Right ventricle myocardium inferior (tissue), 1 donor: ENCODE measurements around the gene OXCT1. TPM values are rescaled to one million over a fixed set of nuclear protein-coding genes. Genes with fewer than 3 reads are reported as not detected.
"Not testable (repeated sequence)": the region's sequence is repeated elsewhere in the genome, so short reads cannot be mapped to it uniquely, and the experiment has no call there.

Experiments used
- ATAC-seq: fragments of 200-7000 bp; cut with Tn5 transposase; one replicate; pipeline ENCODE4 v1.9.1; 2020; ENCODE audit warnings: mild to moderate bottlenecking, moderate library complexity
- DNase-seq: peaks from one replicate; pipeline ENCODE4 v3.0.0; 2021; ENCODE audit errors: missing footprints
- intact Hi-C: fragments of 100-400 bp; cut with DNase I; formaldehyde crosslinking; loops from one replicate; pipeline ENCODE4 v1.11.0; 2022
- total RNA-seq: library from RNA; stranded (reverse); fragmentation: NEBNext Ultra II Directional; extraction: Animal tissue kit (Norgen Biotek cat#: 25700); gene quantifications from one replicate; pipeline ENCODE4 v1.2.1, GENCODE V29; 2021
- donor health status: DM: no; HTN: yes; CAD: no; lungs with severe emphysema.

Gene OXCT1
- total RNA-seq, 1 donor from 2014 or later = 128 TPM

- intact Hi-C loops = no loop called here
- ATAC-seq = no peak
Measured at GRCh38 chr5:41877408-41877807, 7.2 kb upstream of the OXCT1 start.

GRCh38 chr5:41876678-41877077 lies 6.5 kb upstream of the OXCT1 start:
- ATAC-seq = no peak
- DNase-seq = no peak
- intact Hi-C loops = no loop called here

More at GRCh38 chr5:41877408-41877807, 7.2 kb upstream of the OXCT1 start:
- DNase-seq = no peak

GRCh38 chr5:41875121-41875520 lies 4.9 kb upstream of the OXCT1 start:
- DNase-seq (no peak), ATAC-seq (no peak)
- intact Hi-C loops = no loop called here

GRCh38 chr5:41874512-41875060 lies 4.4 kb upstream of the OXCT1 start:
- DNase-seq (no peak), ATAC-seq (no peak)
- intact Hi-C loops = no loop called here

GRCh38 chr5:41871852-41872251 lies 1.6 kb upstream of the OXCT1 start:
- intact Hi-C loops = no loop called here
- DNase-seq (no peak), ATAC-seq (no peak)

- intact Hi-C loops = loop anchor here (1.0 kb wide), 1 partner anchor 34 kb away; the partner anchor contains the start of gene RIMOC1
- ATAC-seq (no peak), DNase-seq (peak; percentile 37)
Measured at GRCh38 chr5:41870627-41871048, 413 bp upstream of the OXCT1 start.

- ATAC-seq = peak; percentile 93
- DNase-seq = peak; percentile 89
- intact Hi-C loops = loop anchor here (10.0 kb wide), 1 partner anchor 556 kb away; the partner anchor contains the start of gene GHR
Measured at GRCh38 chr5:41869151-41869723, 988 bp downstream of the OXCT1 start.

- intact Hi-C loops = loop anchor here (5.0 to 10.0 kb wide), 2 partner anchors 561 to 1028 kb away; partner anchors contain the start of gene GHR
- DNase-seq = no peak
- no peak for ATAC-seq
Measured at GRCh38 chr5:41863871-41864486, 6.2 kb downstream of the OXCT1 start.

GRCh38 chr5:41858890-41859289 lies 11.3 kb downstream of the OXCT1 start:
- intact Hi-C loops = loop anchor here (5.0 kb wide), 1 partner anchor 198 kb away; no protein-coding TSS in a partner anchor
- DNase-seq (no peak), ATAC-seq (no peak)

GRCh38 chr5:41857989-41858388 lies 12.2 kb downstream of the OXCT1 start:
- DNase-seq (no peak), ATAC-seq (no peak)
- intact Hi-C loops = loop anchor here (2.0 to 5.0 kb wide), 3 partner anchors 67 to 909 kb away; partner anchors contain the start of gene FBXO4

- no peak for DNase-seq
- ATAC-seq = peak; percentile 75
- intact Hi-C loops = loop anchor here (2.0 to 5.0 kb wide), 3 partner anchors 68 to 910 kb away; partner anchors contain the start of gene FBXO4
Measured at GRCh38 chr5:41856644-41857491, 13.4 kb downstream of the OXCT1 start.

GRCh38 chr5:41852293-41852692 lies 17.9 kb downstream of the OXCT1 start:
- DNase-seq (no peak), ATAC-seq (no peak)
- intact Hi-C loops = no loop called here

GRCh38 chr5:41851116-41851515 lies 19.1 kb downstream of the OXCT1 start:
- ATAC-seq = no peak
- DNase-seq = no peak
- intact Hi-C loops = no loop called here

GRCh38 chr5:41848983-41849382 lies 21.2 kb downstream of the OXCT1 start:
- intact Hi-C loops = no loop called here
- no peak for ATAC-seq

GRCh38 chr5:41845751-41846150 lies 24.5 kb downstream of the OXCT1 start:
- ATAC-seq, DNase-seq, intact Hi-C loops: not testable (repeated sequence)

More at GRCh38 chr5:41848983-41849382, 21.2 kb downstream of the OXCT1 start:
- DNase-seq = no peak

- no peak for DNase-seq
- peak; percentile 31 for ATAC-seq
- intact Hi-C loops = no loop called here
Measured at GRCh38 chr5:41844502-41844901, 25.7 kb downstream of the OXCT1 start.

GRCh38 chr5:41843456-41844370 lies 26.5 kb downstream of the OXCT1 start:
- intact Hi-C loops = no loop called here
- DNase-seq (no peak), ATAC-seq (no peak)

- DNase-seq (no peak), ATAC-seq (no peak)
- intact Hi-C loops = no loop called here
Measured at GRCh38 chr5:41842777-41843176, 27.4 kb downstream of the OXCT1 start.
